HUES48 (cell line): ENCODE measurements around the gene LRRC71.

Source experiments
- H3K27ac ChIP-seq: one replicate; pipeline ENCODE4 v1.7.0; 2013; ENCODE audit warnings: low read depth, low read length, inconsistent platforms
- H3K27me3 ChIP-seq: 2 replicates; pipeline ENCODE4 v1.6.1; 2013; ENCODE audit warnings: mild to moderate bottlenecking, low read length; ENCODE audit not compliant: control insufficient read depth, insufficient read depth
- H3K36me3 ChIP-seq: 2 replicates; pipeline ENCODE4 v1.6.1; 2013; ENCODE audit warnings: low read length; ENCODE audit not compliant: control insufficient read depth, insufficient read depth
- H3K4me1 ChIP-seq: 2 replicates; pipeline ENCODE4 v1.6.1; 2013; ENCODE audit warnings: mild to moderate bottlenecking, low read length; ENCODE audit not compliant: control insufficient read depth, insufficient read depth
- H3K4me3 ChIP-seq: 2 replicates; pipeline ENCODE4 v1.5.1; 2013; ENCODE audit warnings: mild to moderate bottlenecking, low read depth, low read length
- H3K9ac ChIP-seq: 2 replicates; pipeline ENCODE4 v1.6.1; 2013; ENCODE audit warnings: mild to moderate bottlenecking, low read depth, low read length, moderate library complexity
- H3K9me3 ChIP-seq: 2 replicates; pipeline ENCODE4 v1.6.1; 2013; ENCODE audit warnings: low read length; ENCODE audit not compliant: control insufficient read depth, insufficient read depth

LRRC71 gene

GRCh38 chr1:156970017-156970416, 49.6 kb downstream of the LRRC71 start:
- H3K9me3 ChIP-seq = no peaks in the 10 kb centered on the region
- no peak overlapping the region for H3K4me3 ChIP-seq
- H3K27ac ChIP-seq = no peak overlapping the region
- H3K4me1 ChIP-seq = peaks cover 6% of the 10 kb centered on the region
- no peaks in the 10 kb centered on the region for H3K27me3 ChIP-seq
- H3K36me3 ChIP-seq = peaks cover 77% of the 10 kb centered on the region
- H3K9ac ChIP-seq = no peak overlapping the region

GRCh38 chr1:156973417-156973816, 53.0 kb downstream of the LRRC71 start:
- Histone ChIP-seq H3K36me3 (peaks cover 82% of the 10 kb centered on the region), H3K4me1 (peaks cover 18% of the 10 kb centered on the region), H3K4me3 (no peak overlapping the region), H3K27ac (no peak overlapping the region), H3K9me3 (no peaks in the 10 kb centered on the region), H3K27me3 (no peaks in the 10 kb centered on the region), H3K9ac (no peak overlapping the region)

GRCh38 chr1:156975084-156975483, 54.7 kb downstream of the LRRC71 start:
- H3K4me3 ChIP-seq = 0 out of 2 replicates have a peak overlapping the region, but pooled peaks have one; percentile 13
- no peaks in the 10 kb centered on the region for H3K27me3 ChIP-seq
- H3K4me1 ChIP-seq = peaks cover 18% of the 10 kb centered on the region
- H3K9me3 ChIP-seq = no peaks in the 10 kb centered on the region
- no peak overlapping the region for H3K9ac ChIP-seq
- peaks cover 80% of the 10 kb centered on the region for H3K36me3 ChIP-seq
- peak overlapping the region; percentile 60 for H3K27ac ChIP-seq

GRCh38 chr1:156980551-156980950, 60.1 kb downstream of the LRRC71 start:
- Histone ChIP-seq H3K9ac (no peak overlapping the region), H3K27ac (no peak overlapping the region), H3K36me3 (peaks cover 80% of the 10 kb centered on the region), H3K9me3 (no peaks in the 10 kb centered on the region), H3K4me1 (peaks cover 7% of the 10 kb centered on the region), H3K27me3 (no peaks in the 10 kb centered on the region), H3K4me3 (no peak overlapping the region)
